Stimulated activated CD8-positive, alpha-beta memory T cell treated with anti-CD3 and anti-CD28 coated beads, Interleukin-15, amount 100 ng/mL, for 24 hours (primary cell): Measurements from ENCODE around the gene USP25.

ENCODE experiments used
- DNase-seq: peaks from one replicate; pipeline ENCODE4 v3.0.0-alpha.2; 2020; ENCODE audit warnings: low read depth

USP25 gene

DNA sequence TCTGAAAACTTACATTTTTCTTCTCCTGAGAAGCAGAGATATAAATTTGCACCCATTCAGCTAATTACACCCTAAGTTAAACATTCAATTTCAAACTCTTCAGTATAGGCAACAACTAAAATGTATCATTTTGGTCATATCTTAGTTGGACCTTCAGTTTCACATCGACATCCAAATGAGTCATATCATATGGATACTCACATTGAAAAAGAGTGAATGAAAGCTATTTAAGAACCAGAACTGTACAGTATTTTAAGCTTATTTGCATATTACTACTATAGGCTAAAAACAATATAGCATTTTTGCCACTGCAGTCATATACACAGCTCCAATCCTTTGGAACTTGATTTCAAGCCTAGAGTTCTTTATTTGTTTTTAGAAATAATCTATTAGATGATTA, 33.6 kb downstream of the USP25 start:
- DNase-seq, result no peak

DNA sequence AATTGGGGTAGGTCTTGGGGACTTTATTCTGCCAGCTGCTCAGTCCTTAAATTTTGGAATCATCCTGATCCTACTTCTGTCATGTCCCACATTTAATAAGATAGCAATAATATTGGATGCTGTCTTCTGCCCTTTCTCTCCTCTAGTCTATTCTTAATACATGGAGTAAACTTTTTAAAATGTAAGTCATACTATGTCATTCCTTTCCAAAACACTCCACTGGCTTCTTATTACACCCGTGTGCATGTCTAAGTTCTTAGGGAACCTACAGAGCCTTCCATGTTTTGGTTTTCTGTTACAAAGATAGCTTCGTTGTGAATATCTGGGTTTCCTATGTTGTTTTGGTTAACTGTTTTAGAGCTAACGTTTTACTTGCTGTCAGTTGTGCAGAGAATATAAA, 35.1 kb downstream of the USP25 start:
- DNase-seq, result no peak

DNA sequence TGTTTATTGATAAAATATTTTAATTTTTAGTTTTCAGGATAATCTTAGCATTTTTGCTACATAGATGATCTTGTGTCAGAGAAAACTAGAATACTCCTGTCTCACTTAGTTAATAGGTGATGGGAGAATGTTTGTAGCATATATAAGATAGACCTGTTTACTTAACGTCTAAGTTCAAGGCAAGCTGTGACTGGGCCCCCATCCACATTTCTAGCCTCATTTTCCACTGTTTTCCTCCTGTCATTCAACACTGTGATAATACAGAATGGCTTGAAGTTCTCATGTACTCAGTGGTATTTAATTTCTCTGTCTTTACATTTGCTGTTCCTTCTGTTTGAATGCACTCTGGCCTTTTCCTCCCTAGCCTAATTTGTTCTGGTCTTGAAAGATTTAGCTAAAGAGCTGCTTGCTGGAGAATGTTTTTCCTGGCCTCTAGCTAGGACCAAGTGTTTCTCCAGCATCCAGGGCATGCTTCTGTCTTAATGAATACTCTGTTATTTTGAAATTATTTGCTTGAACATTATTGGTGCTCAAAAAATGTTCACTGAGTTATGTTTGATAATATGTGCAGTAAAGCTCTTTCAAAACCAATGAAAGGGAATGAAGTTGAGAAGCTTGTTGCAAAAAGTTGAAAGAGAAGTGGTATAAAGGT, 37.3 kb downstream of the USP25 start:
- no peak for DNase-seq

GRCh38 chr21:15768045-15768601, 38.3 kb downstream of the USP25 start:
- no peak for DNase-seq

GRCh38 chr21:15768853-15769252, 39.1 kb downstream of the USP25 start:
- DNase-seq, result no peak

- no peak for DNase-seq
Observed at GRCh38 chr21:15771311-15771710, 41.5 kb downstream of the USP25 start.

GRCh38 chr21:15772654-15773053, 42.9 kb downstream of the USP25 start:
- DNase-seq, result no peak

- no peak for DNase-seq
Observed at GRCh38 chr21:15774590-15774989, 44.8 kb downstream of the USP25 start.

DNA sequence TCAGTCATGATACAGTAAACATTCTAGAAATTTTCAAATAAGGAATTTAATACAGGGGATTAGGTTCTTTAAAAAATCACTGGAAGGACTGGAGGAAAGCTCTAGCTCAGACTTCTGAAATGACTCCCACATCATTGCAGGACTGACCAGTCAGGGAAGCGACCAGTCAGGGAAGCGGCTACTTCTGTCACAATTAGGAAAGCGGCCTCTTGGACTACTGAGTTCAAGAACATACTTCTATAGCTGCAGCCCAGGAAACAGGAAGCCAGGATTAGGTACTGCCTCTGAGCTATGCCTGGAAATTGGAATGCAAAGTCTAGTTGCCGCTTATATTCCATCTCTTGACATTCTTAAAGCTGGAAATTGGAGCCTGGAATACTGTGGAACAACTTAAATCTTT, 45.5 kb downstream of the USP25 start:
- DNase-seq, result no peak

DNA sequence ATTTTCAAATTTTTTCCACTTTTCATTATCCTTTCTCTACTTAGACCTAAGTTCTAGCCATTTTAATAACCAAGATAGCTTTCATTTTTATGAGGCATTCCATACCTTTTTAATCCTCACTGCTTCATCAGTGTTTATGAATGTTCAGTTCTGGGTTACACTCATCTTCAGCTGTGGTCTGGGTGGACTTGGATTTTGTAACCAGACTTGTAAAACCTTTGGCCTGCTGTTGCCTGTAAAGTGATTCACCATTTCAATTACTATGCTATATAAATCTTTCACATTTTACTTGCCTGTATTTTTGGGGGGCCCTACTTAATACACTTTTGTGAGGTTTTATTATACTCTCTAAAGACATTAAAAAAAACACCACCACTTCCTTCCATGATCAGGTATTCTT, 46.2 kb downstream of the USP25 start:
- DNase-seq, result no peak

DNA sequence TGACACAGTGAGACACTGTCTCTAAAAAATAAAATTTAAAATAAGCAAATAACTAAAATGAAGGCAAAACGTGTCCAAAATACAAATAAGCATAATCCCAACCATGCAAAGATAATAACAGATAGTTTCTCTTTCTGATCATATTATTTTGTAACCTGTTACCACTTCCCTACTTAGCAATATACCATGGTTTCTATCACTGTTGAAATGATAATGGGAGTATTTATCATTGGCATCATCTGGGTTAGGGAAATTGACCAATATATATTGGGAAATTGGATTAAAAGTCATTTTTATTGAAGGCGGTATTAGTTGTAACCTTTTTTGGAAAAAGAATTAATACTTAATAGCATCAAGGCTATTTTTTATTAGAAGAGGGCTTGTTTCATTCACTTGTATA, 47.0 kb downstream of the USP25 start:
- DNase-seq, result no peak

- no peak for DNase-seq
Observed at GRCh38 chr21:15781986-15782385, 52.2 kb downstream of the USP25 start.

GRCh38 chr21:15788847-15789523, 59.2 kb downstream of the USP25 start:
- no peak for DNase-seq

- DNase-seq, result no peak
Observed at GRCh38 chr21:15793109-15793508, 63.3 kb downstream of the USP25 start.

DNA sequence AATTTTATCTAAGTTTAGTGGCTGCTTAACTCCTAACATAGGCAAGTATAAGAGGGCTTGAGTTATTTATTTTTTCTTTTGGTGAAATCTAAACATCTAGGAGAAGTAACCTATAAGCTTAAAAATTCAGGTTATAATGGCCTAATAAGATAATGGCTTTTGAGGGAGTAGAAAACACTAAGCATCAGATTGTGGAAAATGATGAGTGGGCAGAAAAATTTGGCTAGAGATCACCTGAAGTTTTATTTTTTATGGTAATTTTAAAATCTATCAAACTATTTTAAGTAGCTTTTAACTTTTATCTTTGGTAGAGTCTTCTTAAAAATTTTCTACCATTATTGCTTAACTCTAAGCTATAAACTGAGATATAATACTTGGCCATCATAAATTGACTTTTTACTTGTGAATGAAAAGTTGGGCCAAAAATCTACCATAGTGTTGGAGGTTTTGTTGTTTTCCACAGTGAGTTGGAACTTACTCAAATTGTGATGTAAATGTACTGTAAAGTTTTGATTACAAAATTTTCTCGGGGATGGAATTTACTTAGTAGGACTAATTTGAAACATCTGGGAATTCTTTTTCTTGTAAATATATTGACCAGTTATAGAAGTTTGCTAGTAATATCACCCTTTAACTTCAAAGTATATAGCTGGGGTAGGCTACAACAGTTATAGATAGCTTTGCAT, 63.9 kb downstream of the USP25 start:
- DNase-seq, result no peak

DNA sequence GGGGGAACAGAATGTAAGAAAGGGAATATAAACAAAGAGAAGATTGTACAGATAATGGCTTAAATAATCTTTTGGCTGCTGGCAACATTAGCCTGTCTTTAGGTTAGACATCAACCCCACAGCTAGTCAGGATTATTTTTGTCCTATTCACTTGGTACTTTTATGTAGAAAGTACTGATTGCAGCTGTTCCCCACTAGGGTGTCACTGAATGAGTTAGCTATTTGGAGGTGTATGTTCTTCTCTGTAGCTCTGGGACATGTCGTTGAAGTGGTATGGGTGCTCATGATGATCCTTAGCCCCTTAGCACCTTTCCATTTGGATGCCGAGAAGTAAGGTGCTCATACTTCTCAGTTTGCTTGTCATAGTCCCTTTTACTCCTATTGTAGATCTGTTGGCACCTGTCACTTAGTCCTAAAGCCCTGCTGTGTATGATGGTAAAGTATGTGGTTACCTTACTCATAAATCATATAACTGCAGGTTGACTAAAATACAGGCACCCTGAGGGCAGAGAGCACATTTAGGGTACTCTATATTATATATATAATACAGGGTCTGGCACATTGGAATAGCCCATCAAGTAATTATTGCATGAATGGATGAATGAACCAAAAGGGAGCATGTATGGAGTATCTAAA, 64.6 kb downstream of the USP25 start:
- DNase-seq, result no peak

GRCh38 chr21:15795533-15795932, 65.8 kb downstream of the USP25 start:
- no peak for DNase-seq

DNA sequence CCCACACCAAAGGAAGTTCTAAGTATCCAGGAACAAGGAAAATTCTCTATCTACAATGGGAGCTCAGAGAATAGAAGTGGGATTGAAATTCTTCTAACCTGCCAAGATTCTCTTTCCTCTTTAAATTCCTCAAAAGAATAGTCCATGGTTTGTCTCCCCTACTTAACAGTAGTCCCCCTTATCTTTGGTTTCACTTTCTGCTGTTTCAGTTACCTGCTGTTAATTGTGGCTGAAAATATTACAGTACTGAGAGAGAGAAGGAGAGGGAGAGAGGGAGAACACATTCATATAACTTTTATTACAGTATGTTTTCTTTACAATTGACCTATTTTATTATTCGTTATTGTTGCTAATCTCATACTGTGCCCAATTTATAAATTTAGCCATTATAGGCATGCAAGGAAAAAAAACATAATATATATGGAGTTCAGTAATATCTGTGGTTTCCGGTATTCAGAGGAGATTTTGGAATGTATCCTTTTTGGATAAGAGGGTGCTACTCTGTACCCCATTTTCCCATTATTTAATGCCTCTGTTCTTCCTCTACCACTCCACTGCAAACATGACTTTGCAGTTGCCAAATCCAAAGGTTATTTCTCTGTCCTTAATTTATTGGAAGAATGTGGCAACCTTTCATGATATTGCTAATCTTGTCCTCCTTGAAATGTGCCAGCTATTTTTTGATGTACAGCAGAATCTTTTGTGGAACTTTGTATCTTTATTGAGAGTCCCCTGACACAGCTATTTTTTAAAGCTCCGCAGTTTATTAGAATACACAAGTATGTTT, 68.0 kb downstream of the USP25 start:
- no peak for DNase-seq

DNA sequence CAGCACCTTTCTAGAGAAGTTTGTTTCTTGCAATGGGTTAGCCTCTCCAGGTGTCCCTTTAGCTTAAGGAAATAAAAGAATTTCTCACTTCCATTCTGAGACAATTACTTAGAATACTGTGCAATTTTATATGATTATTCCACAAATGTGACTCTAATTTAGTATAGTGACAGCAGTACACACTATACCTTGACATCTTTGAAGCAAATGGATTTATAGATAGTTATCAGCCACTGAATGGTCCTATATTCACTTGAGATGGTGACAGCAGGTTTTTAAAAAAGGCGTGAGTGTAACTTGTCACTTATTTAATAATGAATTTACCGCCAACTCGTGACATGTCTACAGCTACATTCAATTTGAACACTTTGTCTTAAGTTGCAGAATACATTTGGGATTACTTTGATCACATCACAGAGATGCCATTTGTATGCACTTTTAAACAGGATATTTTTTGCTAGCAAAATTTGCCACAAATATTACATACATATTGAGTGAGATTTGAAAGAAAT, 71.6 kb downstream of the USP25 start:
- no peak for DNase-seq

GRCh38 chr21:15804247-15805005, 74.6 kb downstream of the USP25 start:
- DNase-seq, result no peak

GRCh38 chr21:15809065-15809464, 79.3 kb downstream of the USP25 start:
- DNase-seq, result no peak
